IMR-90 (cell line): Measurements from ENCODE around the gene ZDHHC1. TPM values are rescaled to one million over a fixed set of nuclear protein-coding genes. Genes with fewer than 3 reads are reported as not detected.

ENCODE experiments used
- ATAC-seq: fragments of 200-7000 bp; cut with Tn5 transposase; 2 replicates; pipeline ENCODE4 v1.9.1; 2020; ENCODE audit warnings: low read depth, mild to moderate bottlenecking, moderate library complexity
- BruUV-seq: library from RNA; stranded (reverse); fragments of 400-500 nt; replicated peaks from 2 replicates; lab custom pipeline; 2021; lab: Mats Ljungman, UMichigan
- CTCF ChIA-PET: fragments of 300-600 bp; formaldehyde crosslinking; extraction: SDS; loops from one replicate; lab custom pipeline; 2021; ENCODE audit warnings: antibody characterized with exemption; lab: Yijun Ruan, JAX
- POLR2A ChIA-PET: fragments of 300-600 bp; sonication (Branson Sonifier 250); formaldehyde crosslinking; loops from one replicate; lab custom pipeline; 2022; ENCODE audit warnings: antibody characterized with exemption; ENCODE audit not compliant: unreplicated experiment; lab: Charles Lee
- DNase-seq: peaks from one replicate; pipeline ENCODE4 v3.0.0; 2013
- H2AFZ ChIP-seq: replicated peaks from 2 replicates; pipeline ENCODE3; 2013; ENCODE audit warnings: low read length, mild to moderate bottlenecking; ENCODE audit not compliant: poor library complexity
- H2AK5ac ChIP-seq: 2 replicates; pipeline ENCODE4 v1.6.1; 2013; ENCODE audit warnings: low read depth, low read length, inconsistent platforms
- H2AK9ac ChIP-seq: replicated peaks from 2 replicates; pipeline ENCODE3; 2013; ENCODE audit warnings: mild to moderate bottlenecking, low read depth, low read length, moderate library complexity; ENCODE audit not compliant: poor library complexity
- H2BK120ac ChIP-seq: 2 replicates; pipeline ENCODE4 v1.6.1; 2013; ENCODE audit warnings: low read depth, low read length, inconsistent platforms
- H2BK15ac ChIP-seq: 3 replicates; pipeline ENCODE4 v1.6.1; 2013; ENCODE audit warnings: low read depth, low read length, inconsistent platforms
- H2BK20ac ChIP-seq: 2 replicates; pipeline ENCODE4 v1.6.1; 2013; ENCODE audit warnings: low read depth, mild to moderate bottlenecking, inconsistent platforms, low read length, moderate library complexity
- H2BK5ac ChIP-seq: 2 replicates; pipeline ENCODE4 v1.6.1; 2013; ENCODE audit warnings: mild to moderate bottlenecking, low read depth, low read length, inconsistent platforms; ENCODE audit not compliant: poor library complexity, severe bottlenecking
- H3K14ac ChIP-seq: replicated peaks from 2 replicates; pipeline ENCODE4 v1.6.1; 2013; ENCODE audit warnings: low read depth, low read length, inconsistent platforms
- H3K18ac ChIP-seq: 2 replicates; pipeline ENCODE4 v1.6.1; 2013; ENCODE audit warnings: low read depth, low read length, control low read depth
- H3K23ac ChIP-seq: 2 replicates; pipeline ENCODE4 v1.6.1; 2013; ENCODE audit warnings: low read depth, low read length, inconsistent platforms
- H3K27ac ChIP-seq: 2 replicates; pipeline ENCODE4 v1.5.1; 2013; ENCODE audit warnings: mild to moderate bottlenecking, control low read depth, low read length; ENCODE audit not compliant: insufficient read depth
- H3K27me3 ChIP-seq: 2 replicates; pipeline ENCODE4 v1.6.1; 2013; ENCODE audit warnings: low read length; ENCODE audit not compliant: control insufficient read depth, insufficient read depth
- H3K36me3 ChIP-seq: 2 replicates; pipeline ENCODE4 v1.6.1; 2013; ENCODE audit warnings: low read length, mixed read lengths; ENCODE audit not compliant: control insufficient read depth, insufficient read depth
- H3K4ac ChIP-seq: 2 replicates; pipeline ENCODE4 v1.6.1; 2013; ENCODE audit warnings: low read depth, low read length, inconsistent platforms
- H3K4me1 ChIP-seq: 2 replicates; pipeline ENCODE4 v1.6.1; 2013; ENCODE audit warnings: low read length, mixed read lengths; ENCODE audit not compliant: control insufficient read depth, insufficient read depth
- H3K4me2 ChIP-seq: 2 replicates; pipeline ENCODE4 v1.6.1; 2013; ENCODE audit warnings: low read depth, mild to moderate bottlenecking, control low read depth, low read length, moderate library complexity
- H3K4me3 ChIP-seq: 2 replicates; pipeline ENCODE4 v1.5.1; 2013; ENCODE audit warnings: low read depth, mild to moderate bottlenecking, control low read depth, low read length, moderate library complexity; ENCODE audit not compliant: insufficient read depth
- H3K56ac ChIP-seq: 2 replicates; pipeline ENCODE4 v1.6.1; 2013; ENCODE audit warnings: low read length, inconsistent platforms; ENCODE audit not compliant: insufficient read depth; ENCODE audit errors: extremely low read depth
- H3K79me1 ChIP-seq, 2 experiments: 2 replicates each; pipeline ENCODE4 v1.6.1; 2013; ENCODE audit warnings: low read length in 2 of 2, inconsistent platforms in 1 of 2, low read depth in 1 of 2
- H3K9ac ChIP-seq: 2 replicates; pipeline ENCODE4 v1.6.1; 2013; ENCODE audit warnings: low read depth, low read length, control low read depth
- H3K9me1 ChIP-seq: 2 replicates; pipeline ENCODE4 v1.6.1; 2013; ENCODE audit warnings: low read length, inconsistent platforms; ENCODE audit not compliant: insufficient read depth
- H3K9me3 ChIP-seq: 2 replicates; pipeline ENCODE4 v1.6.1; 2013; ENCODE audit warnings: low read length; ENCODE audit not compliant: control insufficient read depth, insufficient read depth
- H4K20me1 ChIP-seq: 2 replicates; pipeline ENCODE4 v1.6.1; 2013; ENCODE audit warnings: low read length, inconsistent platforms; ENCODE audit not compliant: insufficient read depth
- H4K5ac ChIP-seq: 2 replicates; pipeline ENCODE4 v1.6.1; 2013; ENCODE audit warnings: mild to moderate bottlenecking, low read depth, low read length, control low read depth
- H4K8ac ChIP-seq, 2 experiments: 2 replicates each; pipeline ENCODE4 v1.6.1; 2013; ENCODE audit warnings: low read depth in 2 of 2, low read length in 2 of 2, control low read depth in 1 of 2, inconsistent platforms in 1 of 2
- H4K91ac ChIP-seq: 2 replicates; pipeline ENCODE4 v1.6.1; 2013; ENCODE audit warnings: low read depth, low read length, inconsistent platforms; ENCODE audit not compliant: insufficient read depth
- BHLHE40 ChIP-seq: fragments of 150-350 bp; IDR thresholded peaks from 2 replicates; pipeline ENCODE4 v1.6.1; 2016; ENCODE audit warnings: mild to moderate bottlenecking, low read depth, low read length
- CEBPB ChIP-seq: IDR thresholded peaks from 2 replicates; pipeline ENCODE4 v1.6.1; 2012; ENCODE audit warnings: low read depth, low read length, improper control_type of control experiment
- CHD1 ChIP-seq: IDR thresholded peaks from 2 replicates; pipeline ENCODE4 v1.6.1; 2012; ENCODE audit warnings: low read depth, low read length, improper control_type of control experiment
- FOS ChIP-seq: fragments of 150-350 bp; IDR thresholded peaks from 2 replicates; pipeline ENCODE4 v1.6.1; 2016; ENCODE audit warnings: low read depth, low read length
- MAFK ChIP-seq: IDR thresholded peaks from 2 replicates; pipeline ENCODE4 v1.6.1; 2012; ENCODE audit warnings: low read depth, low read length, improper control_type of control experiment
- MAZ ChIP-seq: IDR thresholded peaks from 2 replicates; pipeline ENCODE4 v1.6.1; 2012; ENCODE audit warnings: low read depth, mild to moderate bottlenecking, low read length, improper control_type of control experiment, moderate library complexity, borderline replicate concordance
- MXI1 ChIP-seq: IDR thresholded peaks from 2 replicates; pipeline ENCODE4 v1.6.1; 2012; ENCODE audit warnings: low read depth, mild to moderate bottlenecking, low read length, moderate library complexity, borderline replicate concordance
- NFE2L2 ChIP-seq: fragments of 150-350 bp; IDR thresholded peaks from 2 replicates; pipeline ENCODE4 v1.6.1; 2016; ENCODE audit warnings: low read depth, mild to moderate bottlenecking, low read length
- POLR2A ChIP-seq: IDR thresholded peaks from 2 replicates; pipeline ENCODE4 v1.6.1; 2012; ENCODE audit warnings: mild to moderate bottlenecking, low read depth, low read length
- RAD21 ChIP-seq: IDR thresholded peaks from 2 replicates; pipeline ENCODE4 v1.6.1; 2012; ENCODE audit warnings: low read length, improper control_type of control experiment
- RCOR1 ChIP-seq: IDR thresholded peaks from 2 replicates; pipeline ENCODE4 v1.6.1; 2012; ENCODE audit warnings: mild to moderate bottlenecking, low read length, improper control_type of control experiment; ENCODE audit not compliant: insufficient replicate concordance
- RFX5 ChIP-seq: IDR thresholded peaks from 2 replicates; pipeline ENCODE4 v1.8.0; 2012; ENCODE audit warnings: low read depth, mild to moderate bottlenecking, low read length, moderate library complexity
- SMC3 ChIP-seq: fragments of 150-350 bp; IDR thresholded peaks from 2 replicates; pipeline ENCODE4 v1.6.1; 2016; ENCODE audit warnings: low read depth, mild to moderate bottlenecking, antibody characterized with exemption, low read length, moderate library complexity
- USF2 ChIP-seq: fragments of 150-350 bp; IDR thresholded peaks from 2 replicates; pipeline ENCODE4 v1.6.1; 2017; ENCODE audit warnings: mild to moderate bottlenecking, antibody characterized with exemption, low read length, low read depth
- WGBS, 2 experiments: methylation state at CpG; one replicate each; pipeline versions ENCODE4 v1.1.5 to v1.1.7; 2013; ENCODE audit warnings: missing lambda C conversion rate in 2 of 2; ENCODE audit not compliant: insufficient read length in 1 of 2; ENCODE audit errors: extremely low coverage in 2 of 2; 5-methylcytosine and 5-hydroxymethylcytosine counted together
- dilution Hi-C: fragments of 300-500 bp; cut with HindIII; formaldehyde crosslinking; loops from one replicate; pipeline ENCODE4 v1.14.3; 2018; ENCODE audit warnings: low sequenced_read_pairs; ENCODE audit not compliant: unreplicated experiment
- in situ Hi-C: fragments of 300-500 bp; cut with MboI; formaldehyde crosslinking; loops from 3 replicates; pipeline ENCODE4 v1.14.3; 2019; ENCODE audit warnings: low sequenced_read_pairs, inconsistent platforms, mixed read lengths
- intact Hi-C: fragments of 100-400 bp; cut with micrococcal nuclease; formaldehyde crosslinking; loops from 2 replicates; pipeline ENCODE4 v1.10.0; 2022
- polyA plus RNA-seq, 3 experiments: library from polyadenylated mRNA; depleted of rRNA; stranded (reverse); fragments of >200 nt; gene quantifications; 2 replicates each; pipeline ENCODE4 v1.2.3, GENCODE V29; 2012; ENCODE audit warnings: low replicate concordance in 1 of 3
- total RNA-seq: library from RNA; depleted of rRNA; stranded (reverse); fragments of >200 nt; gene quantifications from 2 replicates; pipeline ENCODE4 v1.2.3, GENCODE V29; 2012
- TF ChIP-seq, protein P1 (sequence below): conservative IDR thresholded peaks from 2 replicates; pipeline ENCODE4 v1.5.1; 2012; ENCODE audit warnings: mild to moderate bottlenecking, low read depth, low read length, improper control_type of control experiment
- TF ChIP-seq, protein P2 (sequence below): fragments of 150-350 bp; IDR thresholded peaks from 2 replicates; pipeline ENCODE4 v1.6.1; 2016; ENCODE audit warnings: low read depth, mild to moderate bottlenecking, low read length, moderate library complexity, borderline replicate concordance

The ZDHHC1 gene
- total and polyA plus RNA-seq, 2 of the 4 experiments (the other 2 are of a cell fraction) = 2.0 to 5.9 TPM

GRCh38 chr16:67346341-67346740 is 69.9 kb downstream of the ZDHHC1 start:
- Histone ChIP-seq H3K79me1 (no peaks in the 10 kb centered on the region), H3K27me3 (no peaks in the 10 kb centered on the region), H4K8ac (no peak overlapping the region), H3K36me3 (no peaks in the 10 kb centered on the region), H3K9ac (no peak overlapping the region), H4K5ac (no peak overlapping the region), H2AFZ (no peak overlapping the region), H3K14ac (no peak overlapping the region), H2BK5ac (no peak overlapping the region), H3K4me2 (no peak overlapping the region), H3K4me1 (no peaks in the 10 kb centered on the region), H3K4me3 (no peak overlapping the region), H4K91ac (no peak overlapping the region), H3K23ac (no peak overlapping the region), H2BK15ac (no peak overlapping the region), H2AK9ac (no peak overlapping the region), H2BK120ac (no peak overlapping the region), H4K20me1 (no peaks in the 10 kb centered on the region), H3K27ac (no peak overlapping the region), H3K9me3 (no peaks in the 10 kb centered on the region), H3K9me1 (no peaks in the 10 kb centered on the region), H3K4ac (no peak overlapping the region), H3K18ac (no peak overlapping the region), H3K56ac (no peak overlapping the region), H2AK5ac (no peak overlapping the region), H2BK20ac (no peak overlapping the region)
- no peak for TF ChIP-seq SMC3
- TF ChIP-seq USF2 = no peak
- TF ChIP-seq BHLHE40 = no peak
- TF ChIP-seq RCOR1 = no peak
- TF ChIP-seq POLR2A = no peak
- TF ChIP-seq, protein P1, sequence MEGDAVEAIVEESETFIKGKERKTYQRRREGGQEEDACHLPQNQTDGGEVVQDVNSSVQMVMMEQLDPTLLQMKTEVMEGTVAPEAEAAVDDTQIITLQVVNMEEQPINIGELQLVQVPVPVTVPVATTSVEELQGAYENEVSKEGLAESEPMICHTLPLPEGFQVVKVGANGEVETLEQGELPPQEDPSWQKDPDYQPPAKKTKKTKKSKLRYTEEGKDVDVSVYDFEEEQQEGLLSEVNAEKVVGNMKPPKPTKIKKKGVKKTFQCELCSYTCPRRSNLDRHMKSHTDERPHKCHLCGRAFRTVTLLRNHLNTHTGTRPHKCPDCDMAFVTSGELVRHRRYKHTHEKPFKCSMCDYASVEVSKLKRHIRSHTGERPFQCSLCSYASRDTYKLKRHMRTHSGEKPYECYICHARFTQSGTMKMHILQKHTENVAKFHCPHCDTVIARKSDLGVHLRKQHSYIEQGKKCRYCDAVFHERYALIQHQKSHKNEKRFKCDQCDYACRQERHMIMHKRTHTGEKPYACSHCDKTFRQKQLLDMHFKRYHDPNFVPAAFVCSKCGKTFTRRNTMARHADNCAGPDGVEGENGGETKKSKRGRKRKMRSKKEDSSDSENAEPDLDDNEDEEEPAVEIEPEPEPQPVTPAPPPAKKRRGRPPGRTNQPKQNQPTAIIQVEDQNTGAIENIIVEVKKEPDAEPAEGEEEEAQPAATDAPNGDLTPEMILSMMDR = no peak
- TF ChIP-seq RFX5 = no peak
- no peak for TF ChIP-seq MAZ
- TF ChIP-seq CEBPB = no peak
- no peak for TF ChIP-seq CHD1
- TF ChIP-seq NFE2L2 = no peak
- TF ChIP-seq MAFK = no peak
- TF ChIP-seq FOS = no peak
- no peak for TF ChIP-seq RAD21
- TF ChIP-seq, protein P2, sequence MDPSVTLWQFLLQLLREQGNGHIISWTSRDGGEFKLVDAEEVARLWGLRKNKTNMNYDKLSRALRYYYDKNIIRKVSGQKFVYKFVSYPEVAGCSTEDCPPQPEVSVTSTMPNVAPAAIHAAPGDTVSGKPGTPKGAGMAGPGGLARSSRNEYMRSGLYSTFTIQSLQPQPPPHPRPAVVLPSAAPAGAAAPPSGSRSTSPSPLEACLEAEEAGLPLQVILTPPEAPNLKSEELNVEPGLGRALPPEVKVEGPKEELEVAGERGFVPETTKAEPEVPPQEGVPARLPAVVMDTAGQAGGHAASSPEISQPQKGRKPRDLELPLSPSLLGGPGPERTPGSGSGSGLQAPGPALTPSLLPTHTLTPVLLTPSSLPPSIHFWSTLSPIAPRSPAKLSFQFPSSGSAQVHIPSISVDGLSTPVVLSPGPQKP = no peak
- no peak for TF ChIP-seq MXI1
- ChIA-PET POLR2A (no interaction called here), CTCF (interaction anchor here (1.1 kb wide), 1 partner anchor 86 kb away, joined by 3 read pairs; no protein-coding TSS in a partner anchor)
- DNase-seq (no peak), ATAC-seq (no peak)
- no TSS peak for BruUV-seq
- in situ Hi-C loops (no loop called here), intact Hi-C loops (loop anchor here (5.0 kb wide), 2 partner anchors 36 to 121 kb away; no protein-coding TSS in a partner anchor), dilution Hi-C loops (no loop called here)
- WGBS, 2 experiments = no CpG with 5 or more reads among the region's 3 CpGs
